ENCODE data around the gene FGFRL1. TPM values are rescaled to one million over a fixed set of nuclear protein-coding genes. Genes with fewer than 3 reads are reported as not detected.

FGFRL1 gene
- total RNA-seq, 1 donor from 2014 or later, result 70.4 TPM

GRCh38 chr4:968221-968620 lies 43.2 kb upstream of the FGFRL1 start:
- DNase-seq (ENCODE audit: low spot score), result no peak
- H3K4me1 Mint-ChIP-seq (ENCODE audit: low read depth), result peaks cover 7% of the 10 kb centered on the region
- H3K36me3 Mint-ChIP-seq (ENCODE audit: low read depth), result peaks cover 2% of the 10 kb centered on the region
- TF ChIP-seq CTCF (IDR thresholded peaks at IDR 0.05), result no peak
- no peak overlapping the region for H3K4me3 Mint-ChIP-seq (ENCODE audit: unreplicated experiment)
- H3K27me3 Mint-ChIP-seq (ENCODE audit: low read depth), result no peaks in the 10 kb centered on the region
- H3K27ac Mint-ChIP-seq (ENCODE audit: unreplicated experiment), result no peak overlapping the region
- no peaks in the 10 kb centered on the region for H3K9me3 Mint-ChIP-seq (ENCODE audit: low read depth)

GRCh38 chr4:968621-969394 lies 42.6 kb upstream of the FGFRL1 start:
- no peak for DNase-seq (ENCODE audit: low spot score)
- peaks cover 2% of the 10 kb centered on the region for H3K36me3 Mint-ChIP-seq (ENCODE audit: low read depth)

GRCh38 chr4:970046-970745 lies 41.2 kb upstream of the FGFRL1 start:
- H3K9me3 Mint-ChIP-seq (ENCODE audit: low read depth), result no peaks in the 10 kb centered on the region
- H3K36me3 Mint-ChIP-seq (ENCODE audit: low read depth), result peaks cover 2% of the 10 kb centered on the region
- H3K27ac Mint-ChIP-seq (ENCODE audit: unreplicated experiment), result no peak overlapping the region
- H3K4me3 Mint-ChIP-seq (ENCODE audit: unreplicated experiment), result no peak overlapping the region
- no peaks in the 10 kb centered on the region for H3K27me3 Mint-ChIP-seq (ENCODE audit: low read depth)
- TF ChIP-seq CTCF (IDR thresholded peaks at IDR 0.05), result no peak
- peaks cover 7% of the 10 kb centered on the region for H3K4me1 Mint-ChIP-seq (ENCODE audit: low read depth)
- no peak for DNase-seq (ENCODE audit: low spot score)

More at GRCh38 chr4:968621-969394, 42.6 kb upstream of the FGFRL1 start:
- no peak overlapping the region for H3K27ac Mint-ChIP-seq (ENCODE audit: unreplicated experiment)
- no peaks in the 10 kb centered on the region for H3K27me3 Mint-ChIP-seq (ENCODE audit: low read depth)
- TF ChIP-seq CTCF (IDR thresholded peaks at IDR 0.05), result no peak
- no peak overlapping the region for H3K4me3 Mint-ChIP-seq (ENCODE audit: unreplicated experiment)
- peaks cover 7% of the 10 kb centered on the region for H3K4me1 Mint-ChIP-seq (ENCODE audit: low read depth)
- H3K9me3 Mint-ChIP-seq (ENCODE audit: low read depth), result no peaks in the 10 kb centered on the region

- H3K36me3 Mint-ChIP-seq (ENCODE audit: low read depth), result peaks cover under 1% of the 10 kb centered on the region
- peaks cover 7% of the 10 kb centered on the region for H3K4me1 Mint-ChIP-seq (ENCODE audit: low read depth)
- H3K27ac Mint-ChIP-seq (ENCODE audit: unreplicated experiment), result no peak overlapping the region
- TF ChIP-seq CTCF (IDR thresholded peaks at IDR 0.05), result no peak
- no peak overlapping the region for H3K4me3 Mint-ChIP-seq (ENCODE audit: unreplicated experiment)
- no peaks in the 10 kb centered on the region for H3K27me3 Mint-ChIP-seq (ENCODE audit: low read depth)
- no peaks in the 10 kb centered on the region for H3K9me3 Mint-ChIP-seq (ENCODE audit: low read depth)
- no peak for DNase-seq (ENCODE audit: low spot score)
Observed at GRCh38 chr4:970854-971520, 40.4 kb upstream of the FGFRL1 start.
